HEK293 (cell line): ENCODE data around the gene GABBR2.

ENCODE experiments used
- CTCF ChIP-seq: fragments of 450-650 bp; formaldehyde crosslinking; IDR thresholded peaks from 2 replicates; pipeline ENCODE4 v1.5.1; 2016; ENCODE audit warnings: missing biosample characterization, missing genetic modification characterization
- ZNF138 ChIP-seq: fragments of 450-650 bp; formaldehyde crosslinking; IDR thresholded peaks from 2 replicates; pipeline ENCODE4 v1.5.1; 2016; ENCODE audit warnings: missing biosample characterization, missing genetic modification characterization, borderline replicate concordance
- ZNF449 ChIP-seq: fragments of 450-650 bp; formaldehyde crosslinking; IDR thresholded peaks from 2 replicates; pipeline ENCODE4 v1.5.1; 2017; ENCODE audit warnings: missing biosample characterization, mild to moderate bottlenecking, missing genetic modification characterization, moderate library complexity

- TF ChIP-seq CTCF (no peak), ZNF449 (tag by site-specific recombination) (no peak), ZNF138 (tag by site-specific recombination) (no peak)
These were observed 312.5 kb downstream of the GABBR2 start for GRCh38 chr9:98396236-98396635.
